MCF 10A (cell line): Measurements from ENCODE around the gene KCNIP1. TPM values are rescaled to one million over a fixed set of nuclear protein-coding genes. Genes with fewer than 3 reads are reported as not detected.
A peak's percentile ranks its signal among the peaks of the same experiment; 100 is the strongest.

Experiments
- BruUV-seq: library from RNA; stranded (reverse); fragments of 400-500 nt; replicated peaks from 2 replicates; lab custom pipeline; 2021; lab: Mats Ljungman, UMichigan
- CTCF ChIA-PET: fragments of 300-600 bp; sonication (Branson Sonifier 250); formaldehyde crosslinking; extraction: SDS; loops from one replicate; lab custom pipeline; 2021; ENCODE audit warnings: antibody characterized with exemption, inconsistent platforms; lab: Yijun Ruan, JAX
- POLR2A ChIA-PET: fragments of 300-600, 350-650 bp; sonication (Branson Sonifier 250); formaldehyde crosslinking; extraction: SDS; loops from one replicate; lab custom pipeline; 2020; ENCODE audit warnings: antibody characterized with exemption, inconsistent platforms; lab: Yijun Ruan, JAX
- DNase-seq: peaks from one replicate; pipeline ENCODE4 v3.0.0-alpha.2; 2018; ENCODE audit not compliant: unreplicated experiment
- H3K27ac Mint-ChIP-seq: one replicate; pipeline ENCODE4 v1.8.0; 2022; ENCODE audit warnings: mild to moderate bottlenecking, low read depth, mixed read lengths; ENCODE audit not compliant: unreplicated experiment
- H3K27me3 Mint-ChIP-seq: one replicate; pipeline ENCODE4 v1.8.0; 2022; ENCODE audit warnings: mixed read lengths; ENCODE audit not compliant: insufficient read depth, unreplicated experiment
- H3K36me3 Mint-ChIP-seq: one replicate; pipeline ENCODE4 v1.8.0; 2022; ENCODE audit warnings: mild to moderate bottlenecking, moderate library complexity, mixed read lengths; ENCODE audit not compliant: insufficient read depth, unreplicated experiment
- H3K4me1 Mint-ChIP-seq: one replicate; pipeline ENCODE4 v1.8.0; 2022; ENCODE audit warnings: mixed read lengths; ENCODE audit not compliant: insufficient read depth, unreplicated experiment
- H3K4me3 Mint-ChIP-seq: one replicate; pipeline ENCODE4 v1.8.0; 2022; ENCODE audit warnings: mild to moderate bottlenecking, moderate library complexity, mixed read lengths; ENCODE audit not compliant: unreplicated experiment
- H3K9me3 Mint-ChIP-seq: one replicate; pipeline ENCODE4 v1.8.0; 2022; ENCODE audit warnings: mixed read lengths; ENCODE audit not compliant: unreplicated experiment
- intact Hi-C: fragments of 100-400 bp; cut with micrococcal nuclease; formaldehyde crosslinking; loops from 2 replicates; pipeline ENCODE4 v1.14.1; 2022
- total RNA-seq: library from RNA; stranded (reverse); gene quantifications from 2 replicates; pipeline ENCODE4 v1.2.3, GENCODE V29; 2022
- TF ChIP-seq, protein P1 (sequence below): fragments of 200-600 bp; IDR thresholded peaks from one replicate; pipeline ENCODE4 v1.8.0; 2022; ENCODE audit warnings: antibody characterized with exemption, mild to moderate bottlenecking; ENCODE audit not compliant: unreplicated experiment

Gene KCNIP1
- total RNA-seq, 1 experiment from 2014 or later = not detected

DNA sequence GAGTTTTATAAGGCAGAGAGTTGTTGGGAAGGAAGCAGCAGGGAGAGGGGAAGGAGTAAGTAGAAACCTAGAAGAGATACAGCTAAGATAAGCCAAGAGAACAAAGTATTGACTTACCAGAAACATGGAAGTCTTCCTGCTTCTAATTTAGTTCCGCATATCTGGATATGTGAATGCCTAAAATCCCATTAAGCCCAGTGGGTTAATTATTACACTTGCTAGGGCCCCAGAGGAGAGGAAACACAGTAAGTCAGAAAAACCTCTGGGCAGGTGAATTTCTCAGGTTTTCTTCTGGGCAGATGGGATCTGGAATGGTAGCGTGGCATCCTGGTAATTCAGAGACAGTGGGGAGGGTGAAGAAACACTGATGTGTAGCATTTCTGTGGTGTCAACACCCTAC is 175.0 kb downstream of the KCNIP1 start:
- POLR2A ChIA-PET = no interaction called here
- BruUV-seq = no TSS peak
- intact Hi-C loops = no loop called here

DNA sequence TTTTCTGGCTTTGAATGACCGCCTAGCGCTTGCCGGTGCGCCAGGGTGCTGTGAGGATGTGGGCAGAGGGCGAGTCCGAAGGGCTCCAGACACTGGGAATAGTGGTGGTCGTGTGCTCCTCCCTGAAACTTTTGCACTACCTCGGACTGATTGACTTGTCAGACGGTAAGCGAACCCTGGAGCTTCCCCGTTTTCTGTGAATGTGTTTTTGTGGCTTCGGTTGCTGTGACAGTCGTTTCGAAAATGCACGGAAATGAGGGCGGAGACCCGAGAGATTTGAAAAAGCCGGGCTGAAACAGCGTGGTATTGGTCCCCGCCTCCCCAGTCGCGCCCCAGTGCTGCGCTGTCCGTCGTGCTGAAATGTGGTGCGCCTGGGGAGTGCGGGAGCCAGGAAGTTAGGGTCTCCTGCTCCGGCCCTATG is 177.2 kb downstream of the KCNIP1 start:
- Mint-ChIP-seq H3K27ac (no peak overlapping the region), H3K9me3 (no peaks in the 10 kb centered on the region), H3K4me1 (no peaks in the 10 kb centered on the region), H3K27me3 (peaks cover 86% of the 10 kb centered on the region), H3K4me3 (no peak overlapping the region), H3K36me3 (no peaks in the 10 kb centered on the region)
- POLR2A ChIA-PET = no interaction called here
- TF ChIP-seq, protein P1, sequence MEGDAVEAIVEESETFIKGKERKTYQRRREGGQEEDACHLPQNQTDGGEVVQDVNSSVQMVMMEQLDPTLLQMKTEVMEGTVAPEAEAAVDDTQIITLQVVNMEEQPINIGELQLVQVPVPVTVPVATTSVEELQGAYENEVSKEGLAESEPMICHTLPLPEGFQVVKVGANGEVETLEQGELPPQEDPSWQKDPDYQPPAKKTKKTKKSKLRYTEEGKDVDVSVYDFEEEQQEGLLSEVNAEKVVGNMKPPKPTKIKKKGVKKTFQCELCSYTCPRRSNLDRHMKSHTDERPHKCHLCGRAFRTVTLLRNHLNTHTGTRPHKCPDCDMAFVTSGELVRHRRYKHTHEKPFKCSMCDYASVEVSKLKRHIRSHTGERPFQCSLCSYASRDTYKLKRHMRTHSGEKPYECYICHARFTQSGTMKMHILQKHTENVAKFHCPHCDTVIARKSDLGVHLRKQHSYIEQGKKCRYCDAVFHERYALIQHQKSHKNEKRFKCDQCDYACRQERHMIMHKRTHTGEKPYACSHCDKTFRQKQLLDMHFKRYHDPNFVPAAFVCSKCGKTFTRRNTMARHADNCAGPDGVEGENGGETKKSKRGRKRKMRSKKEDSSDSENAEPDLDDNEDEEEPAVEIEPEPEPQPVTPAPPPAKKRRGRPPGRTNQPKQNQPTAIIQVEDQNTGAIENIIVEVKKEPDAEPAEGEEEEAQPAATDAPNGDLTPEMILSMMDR = no peak
- CTCF ChIA-PET = interaction anchor here (0.6 kb wide), 2 partner anchors 14 to 890 kb away, joined by 3 to 4 read pairs; no protein-coding TSS in a partner anchor
- BruUV-seq = no TSS peak
- intact Hi-C loops = no loop called here
- DNase-seq = peak; percentile 37

More for the DNA sequence above, 175.0 kb downstream of the KCNIP1 start:
- Mint-ChIP-seq H3K4me1 (no peaks in the 10 kb centered on the region), H3K27me3 (peaks cover 80% of the 10 kb centered on the region), H3K36me3 (no peaks in the 10 kb centered on the region), H3K9me3 (no peaks in the 10 kb centered on the region), H3K27ac (no peak overlapping the region), H3K4me3 (no peak overlapping the region)
- TF ChIP-seq, protein P1 = no peak
- CTCF ChIA-PET = interaction anchor here (0.7 to 0.8 kb wide), 2 partner anchors 16 to 31 kb away, joined by 3 to 4 read pairs; no protein-coding TSS in a partner anchor
- DNase-seq = no peak

DNA sequence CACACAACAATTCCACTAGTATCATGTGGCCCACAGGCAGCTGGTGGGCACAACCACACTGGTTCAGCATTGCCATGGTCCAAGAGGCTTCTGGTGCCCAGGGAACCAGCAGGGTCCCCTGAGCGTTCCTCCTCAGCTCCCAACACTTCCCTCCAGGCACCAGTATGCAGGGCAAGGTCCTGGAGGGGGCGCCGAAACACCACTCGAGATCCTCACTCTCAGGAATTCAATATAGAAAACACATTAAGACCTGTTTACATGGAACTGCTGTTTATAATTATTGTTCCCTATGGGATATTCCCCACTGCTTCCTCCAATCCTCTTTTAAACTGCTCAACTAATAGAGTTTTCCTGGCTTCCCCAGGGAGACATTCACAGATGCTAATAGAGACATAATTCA is 187.8 kb downstream of the KCNIP1 start:
- intact Hi-C loops = no loop called here
- Mint-ChIP-seq H3K27me3 (peaks cover 90% of the 10 kb centered on the region), H3K27ac (no peak overlapping the region), H3K4me1 (no peaks in the 10 kb centered on the region), H3K4me3 (no peak overlapping the region), H3K36me3 (no peaks in the 10 kb centered on the region), H3K9me3 (no peaks in the 10 kb centered on the region)
- TF ChIP-seq, protein P1 = no peak
- no TSS peak for BruUV-seq
- DNase-seq = peak; percentile 10
- POLR2A ChIA-PET = no interaction called here
- CTCF ChIA-PET = no interaction called here

DNA sequence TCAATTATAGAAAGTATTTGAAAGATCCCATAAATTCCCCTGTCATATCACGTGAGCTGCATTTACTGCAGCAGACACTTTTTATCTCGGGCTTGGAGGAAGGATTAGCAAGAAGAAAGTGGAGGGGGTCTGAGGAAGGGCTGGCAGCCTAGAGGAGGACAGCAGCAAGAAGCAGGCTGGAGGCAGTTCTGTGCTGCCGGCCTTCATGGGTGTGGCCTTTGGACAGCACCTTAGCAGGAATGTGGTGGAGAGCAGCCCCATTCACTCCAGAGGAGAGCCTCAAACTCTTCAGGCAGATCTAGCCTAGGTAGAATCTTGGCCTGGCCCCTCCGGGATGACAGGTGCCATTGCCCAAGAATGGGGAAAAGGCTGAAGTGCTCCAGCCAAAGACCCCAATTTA is 189.9 kb downstream of the KCNIP1 start:
- Mint-ChIP-seq H3K36me3 (no peaks in the 10 kb centered on the region), H3K4me1 (no peaks in the 10 kb centered on the region), H3K27ac (no peak overlapping the region), H3K9me3 (no peaks in the 10 kb centered on the region), H3K4me3 (no peak overlapping the region), H3K27me3 (peaks cover 88% of the 10 kb centered on the region)
- CTCF ChIA-PET = interaction anchor here (0.8 to 1.7 kb wide), 2 partner anchors 12 to 55 kb away, joined by 4 to 6 read pairs; no protein-coding TSS in a partner anchor
- no TSS peak for BruUV-seq
- POLR2A ChIA-PET = no interaction called here
- no peak for DNase-seq
- intact Hi-C loops = no loop called here
- TF ChIP-seq, protein P1 = no peak
